NCI-H2081 treated with DMSO at 0.1 percent for 48 hours (cell line): ENCODE results near the gene SEC14L5.
"Not testable (repeated sequence)": the region's sequence is repeated elsewhere in the genome, so short reads cannot be mapped to it uniquely, and the experiment has no call there.

Experiments used
- DNase-seq: peaks from one replicate; lab custom pipeline; 2025; lab: John Stamatoyannopoulos, UW

The SEC14L5 gene

DNA sequence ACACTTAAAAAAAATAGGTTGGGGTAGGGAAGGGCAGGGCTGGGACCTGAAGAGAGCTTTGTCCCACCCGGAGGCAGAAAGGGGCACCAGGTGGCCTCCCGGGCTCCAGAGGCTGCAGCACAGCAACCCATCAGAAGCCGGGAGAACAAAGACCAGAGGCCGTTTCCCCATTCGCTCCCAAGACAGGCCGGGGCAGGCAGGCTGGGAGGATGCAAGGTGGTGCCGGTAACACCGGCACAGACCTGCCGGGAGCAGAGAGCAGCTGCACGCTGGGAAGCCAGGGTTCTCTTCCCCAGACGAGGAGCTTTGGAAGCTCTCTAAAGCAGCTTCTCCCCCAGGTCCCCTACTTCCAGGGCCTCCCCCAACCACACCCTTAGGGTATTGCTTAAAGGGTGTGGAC lies 26.7 kb upstream of the SEC14L5 start:
- no peak for DNase-seq

DNA sequence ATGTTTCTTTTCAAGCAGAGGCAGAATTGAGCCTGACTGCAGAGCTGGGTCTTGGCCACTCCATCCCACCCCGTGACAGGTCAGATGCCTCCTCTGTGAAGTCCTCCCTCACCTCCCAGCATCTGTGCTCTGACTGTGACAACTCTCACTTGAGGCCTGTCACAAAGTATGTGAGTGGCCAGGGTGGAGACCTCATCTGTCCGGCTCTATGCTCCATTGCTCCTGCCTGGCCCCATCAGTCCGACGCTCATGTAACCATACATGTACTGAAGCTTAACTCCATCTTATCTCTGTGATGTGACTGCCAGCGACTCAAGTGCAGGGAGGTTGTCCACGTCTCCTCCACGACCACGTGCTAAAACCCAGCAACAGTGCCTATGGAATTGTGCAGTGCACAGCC lies 24.7 kb upstream of the SEC14L5 start:
- DNase-seq = no peak

DNA sequence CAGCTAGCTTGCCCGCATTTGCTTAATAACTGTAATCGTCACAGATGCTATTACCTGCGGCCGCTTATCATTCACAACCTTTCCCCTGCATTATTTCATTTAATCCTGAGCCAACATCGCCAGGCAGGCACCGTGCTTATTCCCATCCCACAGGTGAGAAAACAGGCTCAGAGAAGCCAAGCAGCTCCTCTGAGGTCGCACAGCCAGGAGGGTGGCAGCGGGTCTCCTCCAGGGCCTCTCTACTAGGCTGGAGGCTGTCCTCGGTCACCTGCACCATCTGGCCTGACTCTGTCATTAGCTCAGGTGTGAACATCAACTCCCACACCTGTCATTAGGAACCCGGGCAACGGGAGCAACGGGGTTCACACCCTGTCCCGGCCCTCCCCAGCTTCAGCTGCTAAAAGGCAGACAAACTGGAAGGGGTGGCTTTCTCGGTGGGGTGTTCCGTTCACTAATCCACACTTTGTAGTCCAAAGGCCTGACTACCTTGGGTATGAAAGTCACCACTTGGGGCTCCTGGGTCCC lies 24.2 kb upstream of the SEC14L5 start:
- DNase-seq = no peak

DNA sequence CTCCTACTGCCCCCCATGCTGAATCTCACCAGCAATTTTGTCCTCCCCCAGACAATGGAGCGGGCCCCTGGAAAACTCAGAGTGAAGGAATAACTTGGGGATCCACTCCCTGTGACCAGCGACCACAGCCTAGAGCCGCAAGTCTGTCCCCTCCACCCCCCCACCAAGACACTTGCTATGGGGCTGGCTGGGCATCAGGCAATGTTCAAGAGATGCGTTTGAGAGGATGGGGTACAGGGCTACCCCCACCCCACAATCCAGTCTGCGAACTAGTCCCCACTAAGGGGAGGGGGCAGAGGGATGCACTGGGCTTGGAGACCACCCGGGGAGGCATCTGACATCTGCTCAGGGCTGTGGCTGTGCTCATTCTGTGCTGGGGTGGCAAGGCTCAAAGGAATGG lies 23.5 kb upstream of the SEC14L5 start:
- DNase-seq = no peak

DNA sequence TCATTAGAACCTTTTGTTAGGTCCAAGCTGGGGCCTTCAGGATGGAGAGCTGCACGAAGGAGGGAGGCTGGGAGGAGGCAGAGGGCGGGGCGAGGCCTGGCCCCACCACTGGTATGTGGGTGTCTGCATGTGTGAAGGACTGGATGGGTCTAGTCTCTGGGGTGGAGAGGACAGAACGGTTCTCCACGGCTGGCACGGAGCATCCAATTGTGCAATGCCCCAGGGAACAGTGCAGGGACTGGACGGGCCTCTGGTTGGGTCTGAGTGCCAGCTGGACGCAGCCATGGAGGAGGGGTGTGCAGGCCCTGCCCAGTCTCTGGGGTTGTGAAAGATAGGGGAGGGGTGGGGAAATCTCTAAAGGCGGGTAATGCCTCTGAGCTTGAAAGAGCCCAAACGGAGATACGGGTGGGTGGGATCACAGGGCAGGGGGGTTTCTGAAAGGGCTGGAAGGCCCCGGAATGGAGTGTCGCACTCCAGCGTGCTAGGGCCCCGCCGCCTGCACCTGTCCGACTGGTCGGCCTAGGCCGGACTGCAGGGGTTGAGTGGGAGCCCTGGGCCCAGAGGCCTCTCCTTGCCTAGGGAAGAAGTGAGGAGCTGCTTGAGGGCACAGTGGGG lies 22.8 kb upstream of the SEC14L5 start:
- no peak for DNase-seq

DNA sequence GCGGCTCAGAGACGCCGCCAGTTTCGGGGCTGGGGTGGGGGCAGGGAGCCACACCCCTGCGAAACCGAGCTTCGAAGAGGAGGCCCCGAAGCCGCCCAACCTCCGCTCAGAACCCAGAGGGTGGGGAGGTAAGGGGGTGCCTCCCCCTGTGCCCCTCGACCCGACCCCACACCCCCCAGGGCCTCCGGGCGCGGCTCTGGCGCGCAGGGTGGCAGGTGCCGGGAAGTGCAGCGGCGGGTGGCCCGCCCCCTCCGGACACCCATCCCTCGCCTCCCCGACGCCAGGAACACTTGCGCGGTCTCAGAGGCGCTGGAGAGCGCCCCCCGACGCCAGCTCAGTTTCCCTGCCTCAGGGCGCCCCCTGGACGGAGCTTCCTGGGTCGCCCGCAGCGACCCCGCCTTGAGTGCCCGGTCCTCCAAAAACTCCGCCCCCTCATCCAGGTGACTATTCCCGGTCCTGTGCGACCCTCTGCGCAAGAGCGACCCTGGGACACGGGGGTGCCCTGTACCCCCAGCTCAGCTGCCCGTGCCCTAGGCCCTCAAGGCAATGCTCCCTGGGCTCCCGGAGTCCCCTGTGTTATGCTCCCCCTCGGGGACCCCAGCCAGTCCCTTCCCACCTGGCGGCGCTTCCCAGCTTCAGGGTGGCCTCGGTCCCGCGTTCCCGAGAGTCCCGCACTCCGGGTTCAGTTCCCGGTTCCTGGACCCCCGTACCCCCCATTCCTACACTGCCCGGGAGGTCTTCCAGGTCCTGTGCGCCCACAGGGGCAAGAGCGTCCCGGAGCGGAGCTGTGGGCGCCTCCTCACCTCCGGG lies 21.7 kb upstream of the SEC14L5 start:
- no peak for DNase-seq

DNA sequence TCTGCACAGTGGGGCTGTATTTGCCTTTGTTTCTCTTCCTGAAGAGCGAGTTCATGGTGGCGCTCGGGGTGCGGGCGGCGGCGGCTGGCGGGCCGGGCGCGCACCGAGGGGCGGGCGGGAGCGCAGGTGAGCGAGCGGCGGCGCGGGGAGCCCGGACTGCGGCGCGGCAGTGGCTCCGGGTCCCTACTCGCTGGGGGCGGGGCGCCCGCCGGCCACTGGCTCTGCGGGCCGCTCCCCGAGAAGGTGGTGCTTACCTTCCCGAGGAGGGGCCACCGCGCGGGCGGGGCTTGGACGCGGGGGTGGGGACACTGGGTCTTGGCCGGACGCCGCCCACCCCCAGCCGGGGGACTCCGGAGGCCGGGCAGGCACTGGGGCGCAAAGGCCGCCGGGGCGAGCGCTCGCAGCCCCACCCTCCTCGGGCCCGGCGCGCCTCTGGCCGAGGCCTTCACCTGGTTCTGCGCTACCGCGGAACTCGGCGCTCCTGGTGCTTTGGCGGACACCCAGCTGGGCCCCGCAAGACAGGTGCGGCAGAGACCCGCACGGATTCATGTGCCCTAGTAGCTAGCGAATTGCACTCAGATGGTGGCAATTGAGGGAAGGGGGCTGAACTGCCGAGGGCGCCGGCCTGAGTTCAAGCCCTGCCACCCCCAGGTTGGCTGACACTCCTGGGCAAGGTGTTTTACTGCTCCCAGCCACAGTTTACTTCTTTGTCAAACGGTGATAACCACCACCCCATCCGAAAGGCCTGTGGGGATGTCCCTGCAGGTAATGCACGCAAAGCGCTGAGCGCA lies 20.9 kb upstream of the SEC14L5 start, which contains the start of gene PPL:
Gene PPL (minus strand): TSS at position 158 of the 791 bp plus-strand sequence. CDS start 103 bp downstream, at position 55.
- DNase-seq = no peak

DNA sequence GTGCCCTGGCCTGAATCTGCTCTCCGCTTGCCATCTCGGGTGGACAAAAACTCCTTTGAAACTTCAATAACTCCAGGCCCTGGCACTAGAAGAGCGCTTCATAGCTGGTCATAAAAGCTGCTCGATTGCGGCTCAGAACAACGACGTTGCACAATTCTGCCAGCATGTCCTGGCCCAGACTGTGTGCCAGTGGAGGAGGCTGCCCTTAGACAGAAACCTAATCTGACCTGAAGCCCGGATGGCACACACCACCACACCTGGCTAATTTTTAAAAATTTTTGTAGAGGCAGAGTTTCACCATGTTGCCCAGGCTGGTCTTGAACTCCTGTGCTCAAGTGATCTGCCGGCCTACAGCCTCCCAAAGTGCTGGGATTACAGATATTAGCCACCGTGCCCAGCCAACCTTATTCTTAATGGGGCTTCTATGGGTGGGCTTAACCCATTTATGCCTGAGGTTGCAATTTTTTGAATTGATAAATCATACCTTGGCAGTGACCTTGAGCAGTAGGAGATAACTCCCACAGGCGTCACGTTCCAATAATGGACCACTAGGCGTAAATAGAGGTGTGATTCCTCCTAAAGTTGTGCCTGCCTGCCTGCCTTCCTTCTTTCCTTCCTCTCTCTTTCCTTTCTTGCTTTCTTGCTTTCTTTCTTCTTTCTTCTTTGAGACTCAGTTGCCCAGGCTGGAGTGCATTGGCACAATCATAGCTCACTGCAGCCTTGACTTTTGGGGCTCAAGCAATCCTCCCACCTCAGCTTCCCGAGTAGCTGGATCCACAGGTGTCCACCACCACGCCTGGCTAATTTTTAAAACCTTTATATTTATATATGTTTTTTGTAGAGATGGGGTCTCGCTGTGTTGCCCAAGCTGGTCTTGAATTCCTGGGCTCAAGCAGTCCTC lies 20.1 kb upstream of the SEC14L5 start:
- DNase-seq = no peak

DNA sequence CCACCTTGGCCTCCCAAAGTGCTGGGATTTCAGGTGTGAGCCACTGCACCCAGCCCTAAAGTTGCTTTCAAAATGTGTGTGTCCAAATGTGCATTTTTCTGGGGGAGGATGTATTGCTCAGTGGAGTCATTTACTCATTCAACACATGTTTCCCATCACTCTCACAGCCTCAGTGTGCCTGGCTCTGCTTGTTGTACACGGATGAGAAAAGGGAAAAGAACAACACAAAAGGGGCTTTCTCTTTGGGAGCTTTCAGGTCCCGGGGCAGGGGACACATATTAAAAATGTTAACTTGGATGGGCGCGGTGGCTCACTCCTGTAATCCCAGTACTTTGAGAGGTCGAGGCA lies 19.5 kb upstream of the SEC14L5 start:
- no peak for DNase-seq

DNA sequence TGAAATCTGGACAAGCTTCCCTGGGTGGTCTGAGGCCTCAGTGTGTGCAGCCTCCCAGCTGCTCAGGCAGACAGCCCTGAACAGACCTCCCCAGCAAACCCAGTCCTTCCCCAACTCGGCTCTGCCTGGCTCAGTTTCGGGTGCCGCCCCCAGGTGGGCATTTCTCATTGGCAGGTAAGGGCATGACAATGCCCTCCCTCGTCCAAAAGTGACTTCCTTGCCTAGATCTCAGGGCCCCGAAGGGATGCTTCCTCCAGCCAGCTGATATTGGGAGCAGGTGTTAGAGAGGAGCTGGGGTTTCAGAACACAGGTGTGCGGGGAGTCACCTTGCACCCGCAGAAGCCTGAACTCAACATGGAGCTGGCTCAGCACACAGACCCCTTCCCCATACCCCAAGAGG lies 17.4 kb upstream of the SEC14L5 start:
- DNase-seq = no peak

DNA sequence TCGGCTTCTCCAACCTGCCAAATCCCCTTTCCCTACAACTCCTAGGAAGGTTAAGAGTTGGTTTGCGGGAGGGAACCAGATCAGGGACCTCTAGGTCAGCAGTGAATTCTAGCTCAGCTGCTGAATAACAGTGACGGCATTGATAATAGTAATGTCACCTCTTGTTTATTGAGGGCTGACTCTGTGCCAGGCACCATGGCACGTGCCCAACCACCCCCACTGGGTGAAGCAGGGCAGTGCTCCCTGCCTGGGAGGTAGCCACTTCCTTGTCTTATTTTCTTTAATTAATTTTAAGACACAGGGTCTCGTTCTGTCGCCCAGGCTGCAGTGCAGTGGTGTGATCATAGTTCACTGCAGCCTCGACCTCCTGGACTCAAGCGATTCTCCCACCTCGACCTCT lies 15.6 kb upstream of the SEC14L5 start:
- no peak for DNase-seq

DNA sequence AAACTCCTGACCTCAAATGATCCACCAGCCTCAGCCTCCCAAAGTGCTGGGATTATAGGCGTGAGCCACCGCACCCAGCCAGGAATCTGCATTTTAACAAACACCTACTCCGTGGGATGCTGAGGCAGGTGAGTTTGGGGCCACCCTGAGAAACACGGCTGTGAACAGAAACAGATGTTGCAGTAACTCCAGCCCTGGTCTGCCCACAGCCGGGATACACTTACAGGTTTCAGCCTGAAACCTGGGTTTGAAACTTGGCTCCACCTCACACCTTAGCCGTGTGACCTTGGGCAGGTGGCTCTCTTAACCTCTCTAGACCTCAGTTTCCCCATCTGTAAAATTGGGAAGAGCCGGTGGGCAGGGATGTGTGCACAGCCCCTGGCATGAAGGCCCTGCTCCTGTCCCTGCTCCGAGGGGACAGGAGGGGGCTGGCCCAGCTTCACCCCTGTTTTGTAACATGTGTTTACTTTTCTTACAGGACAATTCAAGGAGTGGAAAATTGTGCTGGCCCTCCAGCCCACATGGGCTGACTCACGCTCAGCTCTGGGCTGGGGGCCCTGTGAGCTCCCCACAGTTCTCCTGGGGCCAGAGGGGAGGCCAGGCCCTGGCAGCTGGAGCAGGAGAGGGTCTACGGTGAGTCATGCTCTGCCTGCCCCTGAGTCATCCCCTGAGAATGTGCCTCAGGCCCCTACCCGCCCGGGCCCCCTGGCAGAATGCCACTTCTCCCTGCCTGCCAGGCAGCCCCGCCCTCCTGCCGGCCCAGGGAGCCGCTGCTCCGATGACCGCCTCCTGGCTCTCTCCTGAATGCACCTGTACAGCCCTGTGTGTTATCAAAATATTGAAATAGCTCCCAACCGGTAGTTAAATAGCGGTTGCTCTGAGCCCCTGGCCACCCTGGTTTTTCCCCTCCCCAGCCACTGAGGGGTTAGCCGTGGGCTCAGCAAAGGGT lies 13.5 kb upstream of the SEC14L5 start:
- peak; percentile 65 for DNase-seq

DNA sequence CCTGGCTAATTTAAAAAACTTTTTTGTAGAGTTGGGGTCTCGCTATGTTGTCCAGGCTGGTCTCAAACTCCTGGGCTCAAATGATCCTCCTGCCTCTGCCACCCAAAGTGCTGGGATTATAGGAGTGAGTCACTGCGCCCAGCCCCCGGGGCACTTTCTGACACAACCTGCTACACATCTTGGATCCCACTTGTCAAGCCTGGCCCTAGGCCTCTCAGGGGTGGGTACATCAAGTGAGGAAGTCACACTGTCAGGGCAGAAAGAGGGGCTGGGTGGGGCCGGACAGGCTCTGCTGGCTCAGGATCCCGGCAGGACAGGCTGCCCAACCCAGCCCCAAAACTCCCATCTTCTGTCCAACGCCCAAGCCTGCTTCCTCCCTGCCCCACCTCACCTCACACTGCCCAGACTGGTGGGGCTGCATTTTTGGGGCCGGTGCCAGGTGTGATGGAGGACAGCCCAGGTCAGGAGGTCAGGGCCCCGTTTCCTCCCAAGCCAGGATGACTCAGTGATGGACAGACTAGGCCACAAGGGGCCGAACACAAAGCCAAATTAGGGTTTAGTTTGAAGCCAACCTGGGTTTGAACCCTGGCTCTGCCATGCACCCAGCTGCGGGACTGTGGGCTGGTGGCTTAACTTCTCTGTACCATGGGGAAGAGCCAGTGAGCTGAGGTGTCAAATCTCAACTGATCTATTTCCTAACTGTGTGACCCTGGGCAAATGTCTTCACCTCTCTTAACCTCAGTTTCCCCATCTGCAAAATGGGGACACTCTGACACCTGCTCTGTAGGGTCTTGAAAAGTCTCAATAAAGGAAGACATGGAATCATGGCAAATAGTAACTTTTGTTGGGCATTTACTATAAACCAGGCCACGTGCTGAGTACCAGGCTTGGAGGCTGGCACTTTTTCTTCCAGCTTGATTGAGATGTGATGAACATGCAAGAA lies 12.3 kb upstream of the SEC14L5 start:
- DNase-seq = no peak

DNA sequence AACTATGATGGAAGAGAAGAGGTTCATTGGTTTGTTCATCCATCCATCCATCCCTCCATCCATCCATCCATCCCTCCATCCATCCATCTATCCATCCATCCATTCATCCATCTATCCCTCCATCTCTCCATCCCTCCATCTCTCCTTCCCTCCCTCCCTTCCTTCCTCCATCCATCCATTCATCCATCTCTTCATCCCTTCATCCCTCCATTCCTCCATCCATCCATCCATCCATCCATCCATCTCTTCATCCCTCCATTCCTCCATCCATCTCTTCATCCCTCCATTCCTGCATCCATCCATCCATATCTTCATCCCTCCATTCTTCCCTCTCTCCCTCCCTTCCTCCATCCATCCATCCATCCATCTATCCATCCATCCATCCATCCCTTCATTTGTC lies 11.2 kb upstream of the SEC14L5 start:
- no peak for DNase-seq

DNA sequence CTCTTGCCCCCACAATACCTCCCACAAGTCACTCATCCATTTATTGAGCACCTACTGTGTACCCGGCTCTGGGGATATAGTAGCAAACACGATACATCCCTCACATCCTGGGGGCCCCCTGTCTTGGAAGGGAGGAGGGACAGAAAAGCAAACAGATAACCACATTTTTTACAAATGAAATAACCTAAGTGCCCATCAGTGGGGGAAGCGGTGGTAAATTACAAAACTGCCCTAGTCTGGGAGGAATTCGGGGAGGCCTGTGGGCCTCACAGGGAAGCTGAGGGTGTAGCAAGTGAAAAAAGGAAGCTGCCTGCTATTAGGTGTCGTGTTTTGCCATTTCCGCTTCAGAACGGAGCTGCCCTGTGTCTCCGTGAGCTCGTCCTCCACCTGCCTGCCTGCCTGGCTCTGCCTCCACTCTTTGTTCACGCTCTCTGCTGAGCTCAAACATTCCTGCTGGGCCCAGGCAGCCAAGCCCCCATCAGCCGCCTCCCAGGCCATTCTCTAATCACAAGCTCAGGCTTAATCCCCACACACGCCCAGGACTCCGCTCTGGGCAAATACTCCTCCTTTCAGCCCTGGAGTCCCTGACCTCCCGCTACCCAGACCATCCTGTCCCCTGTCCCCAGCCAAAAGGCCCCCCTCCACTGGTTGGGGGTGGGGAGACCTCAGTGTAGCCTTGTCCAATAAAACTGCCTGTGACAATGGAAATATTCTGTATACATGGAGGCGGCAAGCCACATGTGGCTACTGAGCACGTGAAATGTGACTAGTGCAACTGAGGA lies 10.2 kb upstream of the SEC14L5 start:
- peak; percentile 58 for DNase-seq

DNA sequence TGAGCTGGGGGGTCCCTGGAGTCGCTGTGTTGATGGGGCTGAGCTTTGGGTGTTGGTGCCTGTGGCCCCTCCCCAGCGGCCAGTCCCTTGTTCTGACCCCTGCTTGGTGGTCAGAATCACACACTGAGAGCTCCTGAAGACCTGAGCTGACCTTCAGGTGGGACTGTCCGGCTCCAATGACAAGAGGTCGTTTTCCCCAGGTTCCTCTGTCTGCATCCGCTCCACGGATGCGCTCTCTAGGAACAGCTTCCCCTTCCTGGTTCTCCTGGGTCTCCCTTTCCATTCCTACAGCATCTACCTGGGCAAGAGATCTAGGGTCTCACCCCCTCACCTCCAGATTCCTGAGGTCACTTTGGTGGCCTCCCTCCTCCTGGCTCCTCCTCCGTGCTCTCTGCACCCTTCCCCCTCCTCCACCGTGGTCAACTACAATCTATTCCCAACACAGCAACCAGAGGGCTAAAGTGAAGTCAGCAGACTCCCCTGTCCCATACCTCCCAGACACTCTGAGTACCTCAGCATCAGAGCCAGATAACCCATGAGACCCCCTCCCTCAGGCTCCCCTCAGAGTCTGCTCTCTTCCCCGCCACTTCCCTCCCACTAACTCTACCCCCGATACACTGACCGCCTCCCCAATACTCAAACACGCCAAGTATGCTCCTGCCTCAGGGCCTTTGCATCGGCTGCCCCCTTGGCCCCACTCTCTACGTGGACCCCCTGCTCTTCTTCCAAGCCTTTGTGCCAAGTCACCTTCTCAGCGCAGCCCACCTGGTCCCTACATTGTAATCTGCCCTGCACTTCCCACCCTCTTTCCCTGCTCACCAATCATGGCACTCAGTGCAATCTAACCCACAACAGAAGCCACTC lies 9.0 kb upstream of the SEC14L5 start:
- DNase-seq = no peak

DNA sequence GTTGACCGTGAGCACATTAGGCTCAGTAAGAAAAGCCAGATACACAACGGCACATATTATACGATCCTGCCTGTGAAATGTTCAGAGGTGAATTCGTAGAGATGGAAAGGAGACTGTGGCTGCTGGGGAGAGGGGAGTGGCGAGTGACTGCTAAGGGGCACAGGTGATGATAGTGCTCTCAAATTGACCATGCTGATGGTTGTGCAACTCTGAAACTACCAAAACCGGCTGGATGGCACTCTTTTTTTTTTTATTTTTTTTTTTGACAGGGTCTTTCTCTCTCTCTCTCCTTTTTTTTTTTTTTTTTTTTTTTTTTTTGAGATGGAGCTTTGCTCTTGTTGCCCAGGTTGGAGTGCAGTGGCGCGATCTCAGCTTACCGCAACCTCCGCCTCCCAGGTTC lies 8.1 kb upstream of the SEC14L5 start:
- DNase-seq = no peak

DNA sequence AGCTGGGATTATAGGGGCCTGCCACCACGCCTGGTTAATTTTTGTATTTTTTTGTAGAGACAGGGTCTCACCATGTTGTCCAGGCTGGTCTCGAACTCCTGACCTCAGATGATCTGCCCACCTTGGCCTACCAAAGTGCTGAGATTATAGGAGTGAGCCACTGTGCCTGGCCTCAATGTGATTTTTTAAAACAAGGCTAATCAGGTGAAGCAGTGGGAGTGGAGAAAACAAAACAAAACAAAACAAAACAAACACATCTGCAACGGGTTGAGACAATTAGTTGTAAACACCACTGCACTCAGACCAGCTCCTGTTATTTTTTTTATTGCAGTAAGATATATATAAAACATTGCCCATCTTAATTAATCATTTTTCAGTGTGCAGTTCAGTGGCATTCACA lies 6.5 kb upstream of the SEC14L5 start:
- DNase-seq = not testable (repeated sequence)
